RWPE1 (cell line): ENCODE results near the gene CACNA1I.

Source experiments
- CTCF ChIA-PET: fragments of 350-600 bp; sonication (Branson Sonifier 250); formaldehyde crosslinking; extraction: SDS; loops from one replicate; lab custom pipeline; 2021; lab: Yijun Ruan, JAX
- POLR2A ChIA-PET: fragments of 400-600 bp; formaldehyde crosslinking; extraction: SDS; loops from one replicate; lab custom pipeline; 2020; ENCODE audit warnings: antibody characterized with exemption; ENCODE audit not compliant: low non-redundant PET; lab: Yijun Ruan, JAX
- DNase-seq: peaks from one replicate; pipeline ENCODE4 v3.0.0; 2012; ENCODE audit warnings: low spot score
- H3K27ac ChIP-seq: fragments of 450-650 bp; 2 replicates; pipeline ENCODE4 v1.5.1; 2017
- TF ChIP-seq, protein P1 (sequence below): fragments of 450-650 bp; conservative IDR thresholded peaks from 2 replicates; pipeline ENCODE4 v1.5.1; 2017; ENCODE audit warnings: low read depth, mild to moderate bottlenecking

Gene CACNA1I

GRCh38 chr22:39558950-39559349 is 11.6 kb upstream of the CACNA1I start:
- no peak for DNase-seq
- TF ChIP-seq, protein P1, sequence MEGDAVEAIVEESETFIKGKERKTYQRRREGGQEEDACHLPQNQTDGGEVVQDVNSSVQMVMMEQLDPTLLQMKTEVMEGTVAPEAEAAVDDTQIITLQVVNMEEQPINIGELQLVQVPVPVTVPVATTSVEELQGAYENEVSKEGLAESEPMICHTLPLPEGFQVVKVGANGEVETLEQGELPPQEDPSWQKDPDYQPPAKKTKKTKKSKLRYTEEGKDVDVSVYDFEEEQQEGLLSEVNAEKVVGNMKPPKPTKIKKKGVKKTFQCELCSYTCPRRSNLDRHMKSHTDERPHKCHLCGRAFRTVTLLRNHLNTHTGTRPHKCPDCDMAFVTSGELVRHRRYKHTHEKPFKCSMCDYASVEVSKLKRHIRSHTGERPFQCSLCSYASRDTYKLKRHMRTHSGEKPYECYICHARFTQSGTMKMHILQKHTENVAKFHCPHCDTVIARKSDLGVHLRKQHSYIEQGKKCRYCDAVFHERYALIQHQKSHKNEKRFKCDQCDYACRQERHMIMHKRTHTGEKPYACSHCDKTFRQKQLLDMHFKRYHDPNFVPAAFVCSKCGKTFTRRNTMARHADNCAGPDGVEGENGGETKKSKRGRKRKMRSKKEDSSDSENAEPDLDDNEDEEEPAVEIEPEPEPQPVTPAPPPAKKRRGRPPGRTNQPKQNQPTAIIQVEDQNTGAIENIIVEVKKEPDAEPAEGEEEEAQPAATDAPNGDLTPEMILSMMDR, result no peak
- no peak overlapping the region for H3K27ac ChIP-seq
- ChIA-PET POLR2A (no interaction called here), CTCF (interaction anchor here (0.8 to 2.3 kb wide), 2 partner anchors 359 to 465 kb away, joined by 5 to 10 read pairs; no protein-coding TSS in a partner anchor)

DNA sequence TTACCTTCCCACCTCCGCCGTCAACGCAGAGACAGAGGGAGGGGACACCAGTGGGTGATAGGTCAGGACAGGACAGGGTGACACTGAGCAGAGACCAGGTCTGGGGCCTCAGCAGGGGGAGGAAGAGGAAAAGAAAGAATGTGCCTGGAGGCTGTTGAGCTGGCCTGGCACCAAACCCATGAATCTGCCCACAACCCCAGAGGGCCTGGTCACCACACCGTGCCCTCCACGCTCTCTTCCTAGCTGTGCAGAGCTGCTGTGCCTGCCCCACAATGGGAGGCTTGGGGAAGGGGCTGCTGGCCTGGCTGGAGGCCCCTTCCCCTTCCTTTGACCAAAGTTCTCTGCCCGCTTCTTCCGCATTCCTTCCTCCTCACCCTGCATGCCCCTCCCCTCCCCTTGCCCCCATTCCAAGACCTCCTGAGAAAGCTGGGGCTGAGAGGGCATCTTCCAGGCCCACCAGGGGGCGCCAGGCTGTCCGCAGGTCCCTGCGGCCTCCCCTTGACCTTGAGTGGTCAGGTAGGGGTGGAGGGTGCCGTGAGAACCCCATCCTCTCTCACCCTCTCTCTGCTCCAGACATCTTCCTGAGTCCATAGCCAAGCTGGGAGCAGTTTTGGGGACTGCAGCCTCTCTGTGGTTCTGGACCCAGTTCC is 11.0 kb upstream of the CACNA1I start:
- POLR2A ChIA-PET, result no interaction called here

GRCh38 chr22:39560127-39560526 is 10.4 kb upstream of the CACNA1I start:
- no peak overlapping the region for H3K27ac ChIP-seq
- TF ChIP-seq, protein P1, result no peak
- DNase-seq, result no peak
- ChIA-PET CTCF (interaction anchor here (0.6 to 2.3 kb wide), 5 partner anchors 9 to 464 kb away, joined by 3 to 10 read pairs (median 4); no protein-coding TSS in a partner anchor), POLR2A (no interaction called here)

More for the DNA sequence above, 11.0 kb upstream of the CACNA1I start:
- no peak for DNase-seq
- no peak overlapping the region for H3K27ac ChIP-seq
- CTCF ChIA-PET, result interaction anchor here (0.6 to 2.3 kb wide), 5 partner anchors 9 to 465 kb away, joined by 3 to 10 read pairs (median 4); no protein-coding TSS in a partner anchor
- TF ChIP-seq, protein P1, result peak; percentile 27; the same call in 1 of the 2 replicates

GRCh38 chr22:39562839-39563489 is 7.6 kb upstream of the CACNA1I start:
- TF ChIP-seq, protein P1, result no peak
- H3K27ac ChIP-seq, result no peak overlapping the region
- CTCF ChIA-PET, result interaction anchor here (0.6 kb wide), 1 partner anchor 1329 kb away, joined by 3 read pairs; no protein-coding TSS in a partner anchor
- POLR2A ChIA-PET, result no interaction called here
- DNase-seq, result no peak

- H3K27ac ChIP-seq, result no peak overlapping the region
- DNase-seq, result no peak
- ChIA-PET CTCF (no interaction called here), POLR2A (no interaction called here)
- TF ChIP-seq, protein P1, result no peak
Measured at GRCh38 chr22:39563571-39564428, 6.8 kb upstream of the CACNA1I start.
